IMR-90 (cell line): ENCODE data around the gene ADD3.

ENCODE experiments used
- BHLHE40 ChIP-seq: fragments of 150-350 bp; IDR thresholded peaks from 2 replicates; pipeline ENCODE4 v1.6.1; 2016; ENCODE audit warnings: mild to moderate bottlenecking, low read depth, low read length
- CEBPB ChIP-seq: IDR thresholded peaks from 2 replicates; pipeline ENCODE4 v1.6.1; 2012; ENCODE audit warnings: low read depth, low read length, improper control_type of control experiment
- FOS ChIP-seq: fragments of 150-350 bp; IDR thresholded peaks from 2 replicates; pipeline ENCODE4 v1.6.1; 2016; ENCODE audit warnings: low read depth, low read length
- MAFK ChIP-seq: IDR thresholded peaks from 2 replicates; pipeline ENCODE4 v1.6.1; 2012; ENCODE audit warnings: low read depth, low read length, improper control_type of control experiment
- MAZ ChIP-seq: IDR thresholded peaks from 2 replicates; pipeline ENCODE4 v1.6.1; 2012; ENCODE audit warnings: low read depth, mild to moderate bottlenecking, low read length, improper control_type of control experiment, moderate library complexity, borderline replicate concordance
- POLR2A ChIP-seq: IDR thresholded peaks from 2 replicates; pipeline ENCODE4 v1.6.1; 2012; ENCODE audit warnings: mild to moderate bottlenecking, low read depth, low read length
- RAD21 ChIP-seq: IDR thresholded peaks from 2 replicates; pipeline ENCODE4 v1.6.1; 2012; ENCODE audit warnings: low read length, improper control_type of control experiment
- RCOR1 ChIP-seq: IDR thresholded peaks from 2 replicates; pipeline ENCODE4 v1.6.1; 2012; ENCODE audit warnings: mild to moderate bottlenecking, low read length, improper control_type of control experiment; ENCODE audit not compliant: insufficient replicate concordance
- RFX5 ChIP-seq: IDR thresholded peaks from 2 replicates; pipeline ENCODE4 v1.8.0; 2012; ENCODE audit warnings: low read depth, mild to moderate bottlenecking, low read length, moderate library complexity
- TF ChIP-seq, protein P1 (sequence below): conservative IDR thresholded peaks from 2 replicates; pipeline ENCODE4 v1.5.1; 2012; ENCODE audit warnings: mild to moderate bottlenecking, low read depth, low read length, improper control_type of control experiment
- TF ChIP-seq, protein P2 (sequence below): fragments of 150-350 bp; IDR thresholded peaks from 2 replicates; pipeline ENCODE4 v1.6.1; 2017; ENCODE audit warnings: mild to moderate bottlenecking, antibody characterized with exemption, low read length, low read depth

DNA sequence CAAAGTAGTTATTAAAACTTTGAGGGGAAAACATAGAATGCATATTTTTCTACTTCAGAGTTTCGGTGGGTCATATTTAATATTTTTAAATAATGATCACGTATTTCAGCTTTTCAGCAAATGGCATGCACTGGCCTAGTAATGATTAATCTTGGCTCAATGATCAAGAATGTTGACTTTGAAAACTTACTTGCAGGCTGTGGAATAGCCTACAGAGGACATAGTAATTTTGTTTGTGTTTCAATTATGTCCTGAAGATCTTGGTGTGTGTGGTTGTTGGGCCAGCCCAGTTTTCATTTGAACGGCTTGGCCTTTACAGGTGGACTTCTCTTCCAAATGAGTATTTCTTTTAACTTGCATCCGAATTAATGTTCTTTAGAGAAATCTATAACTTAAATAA, 35.1 kb downstream of the ADD3 start:
- TF ChIP-seq, protein P1, sequence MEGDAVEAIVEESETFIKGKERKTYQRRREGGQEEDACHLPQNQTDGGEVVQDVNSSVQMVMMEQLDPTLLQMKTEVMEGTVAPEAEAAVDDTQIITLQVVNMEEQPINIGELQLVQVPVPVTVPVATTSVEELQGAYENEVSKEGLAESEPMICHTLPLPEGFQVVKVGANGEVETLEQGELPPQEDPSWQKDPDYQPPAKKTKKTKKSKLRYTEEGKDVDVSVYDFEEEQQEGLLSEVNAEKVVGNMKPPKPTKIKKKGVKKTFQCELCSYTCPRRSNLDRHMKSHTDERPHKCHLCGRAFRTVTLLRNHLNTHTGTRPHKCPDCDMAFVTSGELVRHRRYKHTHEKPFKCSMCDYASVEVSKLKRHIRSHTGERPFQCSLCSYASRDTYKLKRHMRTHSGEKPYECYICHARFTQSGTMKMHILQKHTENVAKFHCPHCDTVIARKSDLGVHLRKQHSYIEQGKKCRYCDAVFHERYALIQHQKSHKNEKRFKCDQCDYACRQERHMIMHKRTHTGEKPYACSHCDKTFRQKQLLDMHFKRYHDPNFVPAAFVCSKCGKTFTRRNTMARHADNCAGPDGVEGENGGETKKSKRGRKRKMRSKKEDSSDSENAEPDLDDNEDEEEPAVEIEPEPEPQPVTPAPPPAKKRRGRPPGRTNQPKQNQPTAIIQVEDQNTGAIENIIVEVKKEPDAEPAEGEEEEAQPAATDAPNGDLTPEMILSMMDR = no peak
- TF ChIP-seq, protein P2, sequence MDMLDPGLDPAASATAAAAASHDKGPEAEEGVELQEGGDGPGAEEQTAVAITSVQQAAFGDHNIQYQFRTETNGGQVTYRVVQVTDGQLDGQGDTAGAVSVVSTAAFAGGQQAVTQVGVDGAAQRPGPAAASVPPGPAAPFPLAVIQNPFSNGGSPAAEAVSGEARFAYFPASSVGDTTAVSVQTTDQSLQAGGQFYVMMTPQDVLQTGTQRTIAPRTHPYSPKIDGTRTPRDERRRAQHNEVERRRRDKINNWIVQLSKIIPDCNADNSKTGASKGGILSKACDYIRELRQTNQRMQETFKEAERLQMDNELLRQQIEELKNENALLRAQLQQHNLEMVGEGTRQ = no peak
- TF ChIP-seq POLR2A (no peak), MAZ (no peak), MAFK (no peak), RCOR1 (no peak), RFX5 (no peak), RAD21 (no peak), FOS (no peak), CEBPB (no peak), BHLHE40 (no peak)
